Stimulated activated naive CD8-positive, alpha-beta T cell treated with anti-CD3 and anti-CD28 coated beads, Interleukin-15, amount 100 ng/mL, for 72 hours (primary cell): ENCODE results near the gene VWA8.
"Not testable (repeated sequence)": the region's sequence is repeated elsewhere in the genome, so short reads cannot be mapped to it uniquely, and the experiment has no call there.

Source experiments
- ATAC-seq: fragments of 150-1000 bp; cut with Tn5 transposase; 2 replicates; pipeline ENCODE4 v1.10.0; 2021; ENCODE audit warnings: mild to moderate bottlenecking, moderate library complexity
- DNase-seq, 2 donors: peaks; one replicate each; pipeline ENCODE4 v3.0.0; 2021 to 2022
- H3K27ac Mint-ChIP-seq, 2 donors: one replicate each; pipeline ENCODE4 v1.8.0; 2022; ENCODE audit warnings: mild to moderate bottlenecking in 2 of 2, mixed read lengths in 2 of 2, moderate library complexity in 2 of 2
- H3K27me3 Mint-ChIP-seq: one replicate; pipeline ENCODE4 v1.8.0; 2022; ENCODE audit warnings: mixed read lengths
- H3K4me1 Mint-ChIP-seq: one replicate; pipeline ENCODE4 v1.8.0; 2022; ENCODE audit warnings: mild to moderate bottlenecking, mixed read lengths
- H3K4me3 Mint-ChIP-seq, 2 donors: one replicate each; pipeline ENCODE4 v1.8.0; 2022; ENCODE audit warnings: mild to moderate bottlenecking in 2 of 2, mixed read lengths in 2 of 2, moderate library complexity in 1 of 2
- H3K9me3 Mint-ChIP-seq, 2 donors: one replicate each; pipeline ENCODE4 v1.8.0; 2022; ENCODE audit warnings: mixed read lengths in 2 of 2

Gene VWA8

GRCh38 chr13:41573640-41574039, 387.3 kb downstream of the VWA8 start:
- not testable (repeated sequence) for H3K4me3 Mint-ChIP-seq, DNase-seq, H3K27me3 Mint-ChIP-seq, H3K9me3 Mint-ChIP-seq, ATAC-seq, H3K27ac Mint-ChIP-seq
- H3K4me1 Mint-ChIP-seq, result peaks cover 11% of the 10 kb centered on the region

- H3K9me3 Mint-ChIP-seq, H3K27me3 Mint-ChIP-seq, H3K4me1 Mint-ChIP-seq, DNase-seq, ATAC-seq, H3K4me3 Mint-ChIP-seq, H3K27ac Mint-ChIP-seq: not testable (repeated sequence)
These were observed 389.0 kb downstream of the VWA8 start for GRCh38 chr13:41571817-41572340.

- peaks cover under 1% of the 10 kb centered on the region for H3K4me1 Mint-ChIP-seq
- no peak for ATAC-seq
- no peak overlapping the region for H3K4me3 Mint-ChIP-seq
- no peak for DNase-seq
- H3K9me3 Mint-ChIP-seq, result no peaks in the 10 kb centered on the region
- H3K27ac Mint-ChIP-seq, result no peak overlapping the region
- H3K27me3 Mint-ChIP-seq, result no peaks in the 10 kb centered on the region
These were observed 391.9 kb downstream of the VWA8 start for GRCh38 chr13:41568972-41569351.

GRCh38 chr13:41568143-41568971, 392.6 kb downstream of the VWA8 start:
- no peaks in the 10 kb centered on the region for H3K27me3 Mint-ChIP-seq
- ATAC-seq (no peak), DNase-seq (no peak)
- H3K27ac Mint-ChIP-seq, result no peak overlapping the region
- H3K9me3 Mint-ChIP-seq, result no peaks in the 10 kb centered on the region
- no peak overlapping the region for H3K4me3 Mint-ChIP-seq
- peaks cover 6% of the 10 kb centered on the region for H3K4me1 Mint-ChIP-seq

- Mint-ChIP-seq H3K4me1 (peaks cover 16% of the 10 kb centered on the region), H3K27me3 (no peaks in the 10 kb centered on the region), H3K9me3 (no peaks in the 10 kb centered on the region), H3K27ac (no peak overlapping the region), H3K4me3 (no peak overlapping the region)
- DNase-seq (no peak), ATAC-seq (no peak)
These were observed 393.5 kb downstream of the VWA8 start for GRCh38 chr13:41567363-41567762.

GRCh38 chr13:41565846-41566245, 395.1 kb downstream of the VWA8 start:
- ATAC-seq (no peak), DNase-seq (no peak)
- Mint-ChIP-seq H3K27me3 (no peaks in the 10 kb centered on the region), H3K9me3 (no peaks in the 10 kb centered on the region), H3K4me1 (peaks cover 20% of the 10 kb centered on the region), H3K4me3 (no peak overlapping the region), H3K27ac (no peak overlapping the region)

- Mint-ChIP-seq H3K27me3 (no peaks in the 10 kb centered on the region), H3K4me1 (peaks cover 20% of the 10 kb centered on the region), H3K4me3 (no peak overlapping the region), H3K9me3 (no peaks in the 10 kb centered on the region), H3K27ac (no peak overlapping the region)
- no peak for DNase-seq
- no peak for ATAC-seq
These were observed 395.7 kb downstream of the VWA8 start for GRCh38 chr13:41565216-41565615.

- Mint-ChIP-seq H3K4me1 (peaks cover 20% of the 10 kb centered on the region), H3K4me3 (no peak overlapping the region), H3K9me3 (no peaks in the 10 kb centered on the region), H3K27me3 (no peaks in the 10 kb centered on the region), H3K27ac (no peak overlapping the region)
- DNase-seq (no peak), ATAC-seq (no peak)
These were observed 396.9 kb downstream of the VWA8 start for GRCh38 chr13:41563984-41564365.

GRCh38 chr13:41563341-41563983, 397.4 kb downstream of the VWA8 start:
- no peaks in the 10 kb centered on the region for H3K9me3 Mint-ChIP-seq
- peak overlapping the region in 1 of 2 donors; percentile 38 for H3K27ac Mint-ChIP-seq
- H3K4me3 Mint-ChIP-seq, result no peak overlapping the region
- H3K27me3 Mint-ChIP-seq, result no peaks in the 10 kb centered on the region
- peaks cover 20% of the 10 kb centered on the region for H3K4me1 Mint-ChIP-seq
- DNase-seq, result no peak
- no peak for ATAC-seq

- peaks cover 20% of the 10 kb centered on the region for H3K4me1 Mint-ChIP-seq
- no peak overlapping the region for H3K4me3 Mint-ChIP-seq
- DNase-seq (no peak), ATAC-seq (no peak)
- no peak overlapping the region for H3K27ac Mint-ChIP-seq
- H3K27me3 Mint-ChIP-seq, result no peaks in the 10 kb centered on the region
- no peaks in the 10 kb centered on the region for H3K9me3 Mint-ChIP-seq
These were observed 398.2 kb downstream of the VWA8 start for GRCh38 chr13:41562541-41563178.

- Mint-ChIP-seq H3K27ac (no peak overlapping the region), H3K9me3 (no peaks in the 10 kb centered on the region), H3K4me1 (peaks cover 20% of the 10 kb centered on the region), H3K4me3 (no peak overlapping the region), H3K27me3 (no peaks in the 10 kb centered on the region)
- DNase-seq (no peak), ATAC-seq (no peak)
These were observed 398.8 kb downstream of the VWA8 start for GRCh38 chr13:41562083-41562482.

GRCh38 chr13:41561170-41561569, 399.7 kb downstream of the VWA8 start:
- ATAC-seq (no peak), DNase-seq (no peak)
- H3K27ac Mint-ChIP-seq, result no peak overlapping the region
- H3K4me3 Mint-ChIP-seq, result no peak overlapping the region
- H3K9me3 Mint-ChIP-seq, result no peaks in the 10 kb centered on the region
- H3K4me1 Mint-ChIP-seq, result peaks cover 20% of the 10 kb centered on the region
- H3K27me3 Mint-ChIP-seq, result no peaks in the 10 kb centered on the region

- Mint-ChIP-seq H3K4me1 (peaks cover 31% of the 10 kb centered on the region), H3K9me3 (no peaks in the 10 kb centered on the region), H3K27ac (peak overlapping the region in 1 of 2 donors; percentile 66), H3K4me3 (no peak overlapping the region), H3K27me3 (no peaks in the 10 kb centered on the region)
- DNase-seq, result no peak
- no peak for ATAC-seq
These were observed 401.9 kb downstream of the VWA8 start for GRCh38 chr13:41558781-41559560.

GRCh38 chr13:41557719-41558118, 403.2 kb downstream of the VWA8 start:
- Mint-ChIP-seq H3K27ac (no peak overlapping the region), H3K9me3 (no peaks in the 10 kb centered on the region), H3K4me3 (no peak overlapping the region), H3K27me3 (no peaks in the 10 kb centered on the region), H3K4me1 (peaks cover 25% of the 10 kb centered on the region)
- no peak for DNase-seq
- ATAC-seq, result no peak

- DNase-seq (peak; percentile 49 to 67), ATAC-seq (peak; percentile 99)
- Mint-ChIP-seq H3K4me1 (peaks cover 22% of the 10 kb centered on the region), H3K27me3 (no peaks in the 10 kb centered on the region), H3K27ac (no peak overlapping the region), H3K9me3 (no peaks in the 10 kb centered on the region), H3K4me3 (no peak overlapping the region)
These were observed 406.1 kb downstream of the VWA8 start for GRCh38 chr13:41554626-41555386.
